Lung (tissue), 12 donors: Measurements from ENCODE around the gene SFN. TPM values are rescaled to one million over a fixed set of nuclear protein-coding genes. Genes with fewer than 3 reads are reported as not detected.
"Not testable (repeated sequence)": the region's sequence is repeated elsewhere in the genome, so short reads cannot be mapped to it uniquely, and the experiment has no call there.

ENCODE experiments used
- ATAC-seq: fragments of 200-7000 bp; cut with Tn5 transposase; one replicate; pipeline ENCODE4 v1.9.1; 2020; ENCODE audit warnings: moderate number of reproducible peaks; ENCODE audit not compliant: insufficient read depth, low FRiP score
- DNase-seq, 3 donors: peaks; one replicate each; pipeline ENCODE4 v3.0.0-alpha.2; 2013 to 2017
- H3K27ac ChIP-seq, 2 donors: one replicate each; pipeline ENCODE4 v1.5.1; 2013; ENCODE audit warnings: mild to moderate bottlenecking in 2 of 2, moderate library complexity in 2 of 2, control low read depth in 1 of 2, inconsistent platforms in 1 of 2, low read depth in 1 of 2, low read length in 1 of 2
- H3K27me3 ChIP-seq, 3 donors: one replicate each; pipeline ENCODE4 v1.5.1; 2013; ENCODE audit warnings: low read length in 2 of 3; ENCODE audit not compliant: control insufficient read depth in 3 of 3, insufficient read depth in 3 of 3
- H3K36me3 ChIP-seq, 4 donors: one replicate each; pipeline ENCODE4 v1.5.1; 2013; ENCODE audit warnings: low read length in 4 of 4, mild to moderate bottlenecking in 1 of 4, moderate library complexity in 1 of 4; ENCODE audit not compliant: control insufficient read depth in 4 of 4, insufficient read depth in 4 of 4
- H3K4me1 ChIP-seq, 5 donors: one replicate each; pipeline ENCODE4 v1.5.1; 2013; ENCODE audit warnings: low read length in 5 of 5, mild to moderate bottlenecking in 2 of 5, moderate library complexity in 1 of 5; ENCODE audit not compliant: control insufficient read depth in 5 of 5, insufficient read depth in 5 of 5
- H3K4me3 ChIP-seq: one replicate; pipeline ENCODE4 v1.5.1; 2013; ENCODE audit warnings: mild to moderate bottlenecking, control low read depth, moderate library complexity
- H3K9ac ChIP-seq, 2 donors: one replicate each; pipeline ENCODE4 v1.5.1; 2013; ENCODE audit warnings: low read length in 2 of 2, control low read depth in 1 of 2; ENCODE audit not compliant: insufficient read depth in 1 of 2
- H3K9me3 ChIP-seq, 4 donors: one replicate each; pipeline ENCODE4 v1.5.1; 2013; ENCODE audit warnings: low read length in 3 of 4, mild to moderate bottlenecking in 1 of 4, moderate library complexity in 1 of 4; ENCODE audit not compliant: control insufficient read depth in 4 of 4, insufficient read depth in 3 of 4
- WGBS, 2 donors: extraction: QIAGEN DNeasy Blood & Tissue Kit; methylation state at CpG; one replicate each; pipeline ENCODE4 v1.1.7; 2013; 5-methylcytosine and 5-hydroxymethylcytosine counted together
- polyA plus RNA-seq, 2 donors: library from polyadenylated mRNA; stranded (reverse); fragments of 200-250 nt; gene quantifications; one replicate each; pipeline ENCODE4 v1.2.1, GENCODE V29; 2013
- total RNA-seq, 2 donors: library from RNA; depleted of rRNA in 1 of 2; stranded (reverse); fragments of >200 nt in 1 of 2; gene quantifications; one replicate each; pipeline ENCODE4 v1.2.1, GENCODE V29; 2014 to 2021
- TF ChIP-seq, protein P1 (sequence below): IDR thresholded peaks from 2 replicates; pipeline ENCODE4 v1.5.1; 2012; ENCODE audit warnings: mild to moderate bottlenecking; ENCODE audit errors: control extremely low read depth, extremely low read depth
- donor health status: control.
- donor health status: control.
- donor health status: Bipolar disorder and iron deficiency.
- donor health status: healthy.
- donor health status: DM: yes; HTN: yes; CAD: no.

Gene SFN
- total and polyA plus RNA-seq, 4 donors: 1.4 to 178 (median 109) TPM

DNA sequence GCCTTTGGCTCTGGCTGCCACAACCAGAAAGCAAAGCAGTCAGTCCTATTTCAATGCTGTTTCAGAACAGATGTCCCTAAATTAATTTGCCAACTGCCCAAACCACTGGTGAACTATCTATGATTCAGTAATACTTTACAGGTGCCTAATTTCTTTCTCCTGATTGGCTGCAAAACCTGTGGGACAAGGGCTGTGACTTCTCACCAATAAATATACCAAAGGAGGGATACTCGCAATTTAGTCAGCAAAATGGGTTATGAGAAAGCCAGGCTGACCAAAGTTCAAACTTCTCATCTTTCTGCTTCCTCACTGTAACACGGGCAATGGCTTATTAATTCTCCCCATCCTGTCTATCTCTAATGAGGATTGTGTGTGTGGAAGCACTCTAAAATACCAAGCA, 14.4 kb downstream of the SFN start:
- no peak for ATAC-seq
- Histone ChIP-seq H3K4me3 (no peak overlapping the region), H3K36me3 (peaks cover 8 to 24% (median 18%) of the 10 kb centered on the region in 4 donors), H3K27me3 (no peaks in the 10 kb centered on the region), H3K27ac (no peak overlapping the region), H3K9ac (no peak overlapping the region), H3K4me1 (peaks cover 0 to 1% (median 0%) of the 10 kb centered on the region in 5 donors), H3K9me3 (no peaks in the 10 kb centered on the region)
- WGBS, 2 donors: 78 to 86% methylated on average over 2 of the region's 2 CpGs
- no peak for DNase-seq
- TF ChIP-seq, protein P1, sequence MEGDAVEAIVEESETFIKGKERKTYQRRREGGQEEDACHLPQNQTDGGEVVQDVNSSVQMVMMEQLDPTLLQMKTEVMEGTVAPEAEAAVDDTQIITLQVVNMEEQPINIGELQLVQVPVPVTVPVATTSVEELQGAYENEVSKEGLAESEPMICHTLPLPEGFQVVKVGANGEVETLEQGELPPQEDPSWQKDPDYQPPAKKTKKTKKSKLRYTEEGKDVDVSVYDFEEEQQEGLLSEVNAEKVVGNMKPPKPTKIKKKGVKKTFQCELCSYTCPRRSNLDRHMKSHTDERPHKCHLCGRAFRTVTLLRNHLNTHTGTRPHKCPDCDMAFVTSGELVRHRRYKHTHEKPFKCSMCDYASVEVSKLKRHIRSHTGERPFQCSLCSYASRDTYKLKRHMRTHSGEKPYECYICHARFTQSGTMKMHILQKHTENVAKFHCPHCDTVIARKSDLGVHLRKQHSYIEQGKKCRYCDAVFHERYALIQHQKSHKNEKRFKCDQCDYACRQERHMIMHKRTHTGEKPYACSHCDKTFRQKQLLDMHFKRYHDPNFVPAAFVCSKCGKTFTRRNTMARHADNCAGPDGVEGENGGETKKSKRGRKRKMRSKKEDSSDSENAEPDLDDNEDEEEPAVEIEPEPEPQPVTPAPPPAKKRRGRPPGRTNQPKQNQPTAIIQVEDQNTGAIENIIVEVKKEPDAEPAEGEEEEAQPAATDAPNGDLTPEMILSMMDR: no peak

GRCh38 chr1:26879793-26880192, 16.8 kb downstream of the SFN start:
- no peaks in the 10 kb centered on the region for H3K27me3 ChIP-seq
- ATAC-seq (no peak), DNase-seq (no peak)
- H3K9me3 ChIP-seq: peaks cover 0 to 2% (median 0%) of the 10 kb centered on the region in 4 donors
- no peak overlapping the region for H3K4me3 ChIP-seq
- H3K9ac ChIP-seq: no peak overlapping the region
- peaks cover 0 to 1% (median 0%) of the 10 kb centered on the region in 5 donors for H3K4me1 ChIP-seq
- TF ChIP-seq, protein P1: no peak
- peaks cover 18 to 46% (median 38%) of the 10 kb centered on the region in 4 donors for H3K36me3 ChIP-seq
- 94% methylated on average over 4 of the region's 4 CpGs for WGBS, 2 donors
- H3K27ac ChIP-seq: no peak overlapping the region

GRCh38 chr1:26881611-26882010, 18.7 kb downstream of the SFN start:
- H3K27ac ChIP-seq, H3K9ac ChIP-seq, DNase-seq, H3K27me3 ChIP-seq, H3K4me3 ChIP-seq, H3K4me1 ChIP-seq, H3K9me3 ChIP-seq, ATAC-seq: not testable (repeated sequence)
- 86 to 93% methylated on average over 6 of the region's 6 CpGs for WGBS, 2 donors
- peaks cover 26 to 54% (median 50%) of the 10 kb centered on the region in 4 donors for H3K36me3 ChIP-seq

DNA sequence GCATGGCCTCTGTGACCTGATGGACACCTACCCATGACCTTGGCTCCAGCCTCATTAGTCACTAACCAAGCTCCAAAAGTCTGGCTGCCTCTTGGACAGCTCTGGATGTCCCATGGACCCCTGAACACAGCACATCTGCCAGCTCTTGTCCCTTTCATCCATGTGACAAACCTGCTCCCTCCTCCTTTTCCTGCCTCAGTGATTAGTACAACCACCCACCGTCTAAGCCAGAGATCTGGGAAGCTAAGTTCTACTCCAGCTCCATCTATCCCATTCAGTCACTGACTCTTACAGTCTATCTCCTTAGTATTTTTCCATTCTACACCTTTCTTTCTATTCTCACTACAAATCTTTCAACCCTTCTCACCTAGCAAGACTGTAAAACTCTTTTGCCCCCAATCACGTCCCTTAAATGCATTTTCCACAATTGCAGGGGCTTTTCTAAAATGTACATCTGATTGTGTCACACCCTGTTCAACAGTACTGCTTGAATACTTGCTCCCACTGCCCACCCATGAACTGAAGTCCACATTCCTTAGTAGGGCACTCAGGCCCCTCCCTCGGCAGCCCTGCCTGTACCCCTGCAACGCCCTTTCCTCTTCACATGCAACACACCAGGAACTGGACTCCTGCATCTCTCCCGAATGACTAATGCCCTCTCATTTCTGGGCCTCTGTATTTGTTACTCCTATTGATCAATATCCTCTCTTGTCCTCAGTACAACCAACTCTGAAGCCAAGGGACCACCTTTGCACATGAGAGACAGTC, 19.9 kb downstream of the SFN start:
- H3K36me3 ChIP-seq: peaks cover 26 to 51% (median 47%) of the 10 kb centered on the region in 4 donors
- WGBS, 2 donors: 92% methylated on average over 5 of the region's 5 CpGs
- peaks cover 0 to 1% (median 0%) of the 10 kb centered on the region in 5 donors for H3K4me1 ChIP-seq
- no peak overlapping the region for H3K9ac ChIP-seq
- TF ChIP-seq, protein P1: no peak
- H3K9me3 ChIP-seq: peaks cover 0 to 2% (median 0%) of the 10 kb centered on the region in 4 donors
- H3K27ac ChIP-seq: no peak overlapping the region
- H3K27me3 ChIP-seq: no peaks in the 10 kb centered on the region
- no peak for ATAC-seq
- H3K4me3 ChIP-seq: no peak overlapping the region
- DNase-seq: no peak
